Neural progenitor cell (in vitro differentiated cells): ENCODE measurements around the gene HNRNPM.
"Not testable (repeated sequence)": the region's sequence is repeated elsewhere in the genome, so short reads cannot be mapped to it uniquely, and the experiment has no call there.

ENCODE experiments used
- EZH2 ChIP-seq: fragments of 200-600 bp; sonication (generic); IDR thresholded peaks from 2 replicates; pipeline ENCODE4 v1.6.1; 2017; ENCODE audit warnings: antibody characterized with exemption, mild to moderate bottlenecking, moderate library complexity
- EZH2phosphoT487 ChIP-seq: fragments of 200-600 bp; sonication (generic); IDR thresholded peaks from 2 replicates; pipeline ENCODE4 v1.6.1; 2017; ENCODE audit warnings: antibody characterized with exemption
- TF ChIP-seq, protein P1 (sequence below): fragments of 200-600 bp; sonication (generic); IDR thresholded peaks from 2 replicates; pipeline ENCODE4 v1.5.1; 2017; ENCODE audit warnings: antibody characterized with exemption, mild to moderate bottlenecking

- TF ChIP-seq, protein P1, sequence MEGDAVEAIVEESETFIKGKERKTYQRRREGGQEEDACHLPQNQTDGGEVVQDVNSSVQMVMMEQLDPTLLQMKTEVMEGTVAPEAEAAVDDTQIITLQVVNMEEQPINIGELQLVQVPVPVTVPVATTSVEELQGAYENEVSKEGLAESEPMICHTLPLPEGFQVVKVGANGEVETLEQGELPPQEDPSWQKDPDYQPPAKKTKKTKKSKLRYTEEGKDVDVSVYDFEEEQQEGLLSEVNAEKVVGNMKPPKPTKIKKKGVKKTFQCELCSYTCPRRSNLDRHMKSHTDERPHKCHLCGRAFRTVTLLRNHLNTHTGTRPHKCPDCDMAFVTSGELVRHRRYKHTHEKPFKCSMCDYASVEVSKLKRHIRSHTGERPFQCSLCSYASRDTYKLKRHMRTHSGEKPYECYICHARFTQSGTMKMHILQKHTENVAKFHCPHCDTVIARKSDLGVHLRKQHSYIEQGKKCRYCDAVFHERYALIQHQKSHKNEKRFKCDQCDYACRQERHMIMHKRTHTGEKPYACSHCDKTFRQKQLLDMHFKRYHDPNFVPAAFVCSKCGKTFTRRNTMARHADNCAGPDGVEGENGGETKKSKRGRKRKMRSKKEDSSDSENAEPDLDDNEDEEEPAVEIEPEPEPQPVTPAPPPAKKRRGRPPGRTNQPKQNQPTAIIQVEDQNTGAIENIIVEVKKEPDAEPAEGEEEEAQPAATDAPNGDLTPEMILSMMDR: not testable (repeated sequence)
- not testable (repeated sequence) for TF ChIP-seq EZH2, EZH2phosphoT487
Measured at GRCh38 chr19:8425331-8425730, 19.4 kb upstream of the HNRNPM start.
